Gastrocnemius medialis (tissue), 4 donors: ENCODE measurements around the gene CCDC154. TPM values are rescaled to one million over a fixed set of nuclear protein-coding genes. Genes with fewer than 3 reads are reported as not detected.

ENCODE experiments used
- ATAC-seq, 2 donors: fragments of 150-250 bp; one replicate each; pipeline ENCODE4 v1.9.1; 2016
- DNase-seq, 2 donors: peaks; one replicate each; pipeline ENCODE4 v3.0.0-alpha.2; 2019
- H3K27ac ChIP-seq, 4 donors: fragments of 200-600 bp; sonication (generic); 1 replicate in 1 of 4; 2 replicates in 3 of 4; pipeline ENCODE4 v1.5.1; 2016 to 2018; ENCODE audit warnings: mild to moderate bottlenecking in 2 of 4, moderate library complexity in 1 of 4
- H3K27me3 ChIP-seq, 3 donors: fragments of 200-600 bp; sonication (generic) in 2 of 3; 1 replicate in 1 of 3; 2 replicates in 2 of 3; pipeline versions ENCODE4 v1.5.1 to v1.6.0; 2016 to 2019; ENCODE audit warnings: mild to moderate bottlenecking in 1 of 3, moderate library complexity in 1 of 3
- H3K36me3 ChIP-seq, 2 donors: fragments of 200-600 bp; sonication (generic) in 1 of 2; one replicate each; pipeline ENCODE4 v1.5.1; 2017 to 2018
- H3K4me1 ChIP-seq, 2 donors: fragments of 200-600 bp; sonication (generic) in 1 of 2; one replicate each; pipeline ENCODE4 v1.5.1; 2016 to 2017; ENCODE audit warnings: mild to moderate bottlenecking in 2 of 2
- H3K4me3 ChIP-seq, 4 donors: fragments of 200-600 bp; sonication (generic) in 3 of 4; 1 replicate in 1 of 4; 2 replicates in 3 of 4; pipeline ENCODE4 v1.5.1; 2016 to 2019; ENCODE audit warnings: mild to moderate bottlenecking in 2 of 4
- H3K9me3 ChIP-seq, 3 donors: fragments of 200-600 bp; sonication (generic) in 2 of 3; 1 replicate in 1 of 3; 2 replicates in 2 of 3; pipeline ENCODE4 v1.5.1; 2016 to 2019
- POLR2A ChIP-seq, 2 donors: fragments of 450-650 bp; IDR thresholded peaks; one replicate each; pipeline ENCODE4 v1.6.1; 2017; ENCODE audit warnings: antibody characterized with exemption in 2 of 2, mild to moderate bottlenecking in 2 of 2, moderate library complexity in 2 of 2
- in situ Hi-C, 4 donors: fragments of 200-750 bp; cut with MboI; loops; one replicate each; pipeline versions ENCODE4 v1.15.0 to v1.8.0; 2017; ENCODE audit warnings: low sequenced_read_pairs in 4 of 4
- intact Hi-C: fragments of 100-400 bp; cut with DNase I; formaldehyde crosslinking; loops from one replicate; pipeline ENCODE4 v1.15.1; 2023; ENCODE audit warnings: low total_unique reads
- total RNA-seq, 4 donors: library from RNA; depleted of rRNA; stranded (reverse); fragments of >200 nt; gene quantifications; one replicate each; pipeline versions ENCODE4 v1.1.0 to v1.2.3, GENCODE V29; 2016
- TF ChIP-seq, protein P1 (sequence below), 5 experiments: fragments of 450-650 bp in 3 of 5; fragments of 200-600 bp in 2 of 5; sonication (generic) in 2 of 5; IDR thresholded peaks in 4 of 5; conservative IDR thresholded peaks in 1 of 5; 1 replicate in 4 of 5; 2 replicates in 1 of 5; pipeline ENCODE4 v1.5.1; 2016 to 2019; ENCODE audit warnings: antibody characterized with exemption in 5 of 5, mild to moderate bottlenecking in 3 of 5, moderate library complexity in 3 of 5

The CCDC154 gene
- total RNA-seq, 4 donors from 2014 or later = 0.40 TPM; not detected in 3

- in situ Hi-C loops = no loop called here
- peaks cover 6 to 11% of the 10 kb centered on the region in 2 donors for H3K4me1 ChIP-seq
- no peak for ATAC-seq
Measured at GRCh38 chr16:1468426-1468810, 24.1 kb upstream of the CCDC154 start.

GRCh38 chr16:1466968-1467521, 22.7 kb upstream of the CCDC154 start:
- Histone ChIP-seq H3K36me3 (peaks cover 0 to 5% of the 10 kb centered on the region in 2 donors), H3K4me1 (no peaks in the 10 kb centered on the region), H3K27ac (no peak overlapping the region), H3K9me3 (no peaks in the 10 kb centered on the region), H3K4me3 (no peak overlapping the region), H3K27me3 (no peaks in the 10 kb centered on the region)
- intact Hi-C loops (no loop called here), in situ Hi-C loops (no loop called here)
- TF ChIP-seq, protein P1, sequence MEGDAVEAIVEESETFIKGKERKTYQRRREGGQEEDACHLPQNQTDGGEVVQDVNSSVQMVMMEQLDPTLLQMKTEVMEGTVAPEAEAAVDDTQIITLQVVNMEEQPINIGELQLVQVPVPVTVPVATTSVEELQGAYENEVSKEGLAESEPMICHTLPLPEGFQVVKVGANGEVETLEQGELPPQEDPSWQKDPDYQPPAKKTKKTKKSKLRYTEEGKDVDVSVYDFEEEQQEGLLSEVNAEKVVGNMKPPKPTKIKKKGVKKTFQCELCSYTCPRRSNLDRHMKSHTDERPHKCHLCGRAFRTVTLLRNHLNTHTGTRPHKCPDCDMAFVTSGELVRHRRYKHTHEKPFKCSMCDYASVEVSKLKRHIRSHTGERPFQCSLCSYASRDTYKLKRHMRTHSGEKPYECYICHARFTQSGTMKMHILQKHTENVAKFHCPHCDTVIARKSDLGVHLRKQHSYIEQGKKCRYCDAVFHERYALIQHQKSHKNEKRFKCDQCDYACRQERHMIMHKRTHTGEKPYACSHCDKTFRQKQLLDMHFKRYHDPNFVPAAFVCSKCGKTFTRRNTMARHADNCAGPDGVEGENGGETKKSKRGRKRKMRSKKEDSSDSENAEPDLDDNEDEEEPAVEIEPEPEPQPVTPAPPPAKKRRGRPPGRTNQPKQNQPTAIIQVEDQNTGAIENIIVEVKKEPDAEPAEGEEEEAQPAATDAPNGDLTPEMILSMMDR (IDR thresholded peaks at IDR 0.05 in 4 of 5, conservative IDR thresholded peaks at IDR 0.05 in 1 of 5) = no peak
- TF ChIP-seq POLR2A (IDR thresholded peaks at IDR 0.05) = no peak
- ATAC-seq (no peak), DNase-seq (no peak)

More at GRCh38 chr16:1468426-1468810, 24.1 kb upstream of the CCDC154 start:
- intact Hi-C loops = no loop called here
- DNase-seq = no peak
- H3K4me3 ChIP-seq = no peak overlapping the region
- H3K27ac ChIP-seq = no peak overlapping the region
- H3K36me3 ChIP-seq = peaks cover 0 to 5% of the 10 kb centered on the region in 2 donors
- H3K27me3 ChIP-seq = no peaks in the 10 kb centered on the region
- no peaks in the 10 kb centered on the region for H3K9me3 ChIP-seq
- TF ChIP-seq, protein P1 (IDR thresholded peaks at IDR 0.05 in 4 of 5, conservative IDR thresholded peaks at IDR 0.05 in 1 of 5) = no peak
- TF ChIP-seq POLR2A (IDR thresholded peaks at IDR 0.05) = no peak

- Histone ChIP-seq H3K27ac (no peak overlapping the region), H3K36me3 (peaks cover 0 to 12% of the 10 kb centered on the region in 2 donors), H3K9me3 (no peaks in the 10 kb centered on the region), H3K4me1 (no peaks in the 10 kb centered on the region), H3K27me3 (no peaks in the 10 kb centered on the region), H3K4me3 (no peak overlapping the region)
- DNase-seq (no peak), ATAC-seq (no peak)
- in situ Hi-C loops = no loop called here
- TF ChIP-seq, protein P1 (IDR thresholded peaks at IDR 0.05 in 4 of 5, conservative IDR thresholded peaks at IDR 0.05 in 1 of 5) = no peak
- TF ChIP-seq POLR2A (IDR thresholded peaks at IDR 0.05) = no peak
- intact Hi-C loops = no loop called here
Measured at GRCh38 chr16:1466054-1466453, 21.7 kb upstream of the CCDC154 start.

GRCh38 chr16:1465567-1465915, 21.2 kb upstream of the CCDC154 start:
- no peak for ATAC-seq
- H3K27ac ChIP-seq = no peak overlapping the region
- H3K4me1 ChIP-seq = no peaks in the 10 kb centered on the region
- H3K9me3 ChIP-seq = no peaks in the 10 kb centered on the region
- TF ChIP-seq POLR2A (IDR thresholded peaks at IDR 0.05) = no peak
- TF ChIP-seq, protein P1 (IDR thresholded peaks at IDR 0.05 in 4 of 5, conservative IDR thresholded peaks at IDR 0.05 in 1 of 5) = no peak
- intact Hi-C loops = no loop called here
- DNase-seq = no peak
- in situ Hi-C loops = no loop called here
- H3K27me3 ChIP-seq = no peaks in the 10 kb centered on the region
- H3K36me3 ChIP-seq = peaks cover 0 to 17% of the 10 kb centered on the region in 2 donors
- H3K4me3 ChIP-seq = no peak overlapping the region
